Measurements from ENCODE around the gene ROBO1. TPM values are rescaled to one million over a fixed set of nuclear protein-coding genes. Genes with fewer than 3 reads are reported as not detected.

Gene ROBO1
- total and polyA plus RNA-seq, 4 donors, result 1.0 to 30.3 (median 3.9) TPM

DNA sequence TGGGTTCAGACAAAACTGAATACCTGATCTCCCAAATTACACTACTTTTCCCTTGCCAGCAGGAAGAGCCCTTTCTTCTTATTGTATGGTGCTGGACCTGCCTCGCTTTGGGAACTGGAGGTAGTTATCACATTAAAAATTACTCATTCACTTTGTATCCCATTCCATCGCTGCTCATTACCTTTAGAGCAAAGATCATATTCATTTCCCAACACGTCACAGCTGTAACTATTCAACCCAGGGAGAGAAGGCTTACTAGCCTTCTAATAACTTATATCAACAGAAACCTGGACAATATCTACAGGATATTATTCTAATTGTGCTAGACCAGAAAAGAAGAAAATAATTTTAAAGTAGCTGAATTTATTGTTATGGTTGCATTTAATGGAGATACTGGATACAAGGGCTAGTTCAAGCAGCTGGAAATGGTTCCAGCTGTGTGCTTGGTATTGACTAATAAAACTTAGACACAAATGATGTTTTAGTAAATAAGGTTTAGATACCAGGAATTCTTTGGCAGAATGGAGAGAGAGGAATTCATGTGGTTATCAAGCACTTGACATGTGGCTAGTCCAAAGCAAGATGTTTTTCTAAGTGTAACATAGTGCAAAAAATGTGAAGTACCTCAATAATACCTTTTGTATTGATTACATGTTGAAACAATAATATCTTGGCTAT lies 656.3 kb downstream of the ROBO1 start:
- DNase-seq (ENCODE audit: low spot score), result no peak
- WGBS, result 82% methylated on average over 3 of the region's 3 CpGs
- H3K27ac ChIP-seq (ENCODE audit: low read depth in 1 of 2, low read length in 2 of 2), result no peak overlapping the region

GRCh38 chr3:79109754-79110153 lies 658.0 kb downstream of the ROBO1 start:
- H3K4me3 ChIP-seq (ENCODE audit: low read depth in 1 of 3, low read length in 3 of 3), result no peak overlapping the region
- H3K27ac ChIP-seq (ENCODE audit: low read depth in 1 of 2, low read length in 2 of 2), result no peak overlapping the region
- H3K9me3 ChIP-seq (ENCODE audit: control insufficient read depth in 4 of 4, low read length in 3 of 4), result no peaks in the 10 kb centered on the region
- H3K27me3 ChIP-seq (ENCODE audit: control insufficient read depth in 4 of 4, insufficient read depth in 4 of 4, low read length in 3 of 4), result no peaks in the 10 kb centered on the region
- H3K36me3 ChIP-seq (ENCODE audit: control insufficient read depth in 4 of 4, insufficient read depth in 3 of 4, low read depth in 1 of 4, low read length in 3 of 4), result no peaks in the 10 kb centered on the region
- DNase-seq (ENCODE audit: low spot score), result no peak
- H3K4me1 ChIP-seq (ENCODE audit: control insufficient read depth in 4 of 4, insufficient read depth in 4 of 4, low read length in 3 of 4), result no peaks in the 10 kb centered on the region
- 93% methylated on average over 2 of the region's 2 CpGs for WGBS
- H3K9ac ChIP-seq (ENCODE audit: low read depth in 1 of 2, low read length in 2 of 2), result no peak overlapping the region
- no peak for TF ChIP-seq RAD21 (IDR thresholded peaks at IDR 0.05)
- TF ChIP-seq JUND (IDR thresholded peaks at IDR 0.05), result no peak
- TF ChIP-seq, protein P1, sequence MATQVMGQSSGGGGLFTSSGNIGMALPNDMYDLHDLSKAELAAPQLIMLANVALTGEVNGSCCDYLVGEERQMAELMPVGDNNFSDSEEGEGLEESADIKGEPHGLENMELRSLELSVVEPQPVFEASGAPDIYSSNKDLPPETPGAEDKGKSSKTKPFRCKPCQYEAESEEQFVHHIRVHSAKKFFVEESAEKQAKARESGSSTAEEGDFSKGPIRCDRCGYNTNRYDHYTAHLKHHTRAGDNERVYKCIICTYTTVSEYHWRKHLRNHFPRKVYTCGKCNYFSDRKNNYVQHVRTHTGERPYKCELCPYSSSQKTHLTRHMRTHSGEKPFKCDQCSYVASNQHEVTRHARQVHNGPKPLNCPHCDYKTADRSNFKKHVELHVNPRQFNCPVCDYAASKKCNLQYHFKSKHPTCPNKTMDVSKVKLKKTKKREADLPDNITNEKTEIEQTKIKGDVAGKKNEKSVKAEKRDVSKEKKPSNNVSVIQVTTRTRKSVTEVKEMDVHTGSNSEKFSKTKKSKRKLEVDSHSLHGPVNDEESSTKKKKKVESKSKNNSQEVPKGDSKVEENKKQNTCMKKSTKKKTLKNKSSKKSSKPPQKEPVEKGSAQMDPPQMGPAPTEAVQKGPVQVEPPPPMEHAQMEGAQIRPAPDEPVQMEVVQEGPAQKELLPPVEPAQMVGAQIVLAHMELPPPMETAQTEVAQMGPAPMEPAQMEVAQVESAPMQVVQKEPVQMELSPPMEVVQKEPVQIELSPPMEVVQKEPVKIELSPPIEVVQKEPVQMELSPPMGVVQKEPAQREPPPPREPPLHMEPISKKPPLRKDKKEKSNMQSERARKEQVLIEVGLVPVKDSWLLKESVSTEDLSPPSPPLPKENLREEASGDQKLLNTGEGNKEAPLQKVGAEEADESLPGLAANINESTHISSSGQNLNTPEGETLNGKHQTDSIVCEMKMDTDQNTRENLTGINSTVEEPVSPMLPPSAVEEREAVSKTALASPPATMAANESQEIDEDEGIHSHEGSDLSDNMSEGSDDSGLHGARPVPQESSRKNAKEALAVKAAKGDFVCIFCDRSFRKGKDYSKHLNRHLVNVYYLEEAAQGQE (IDR thresholded peaks at IDR 0.05), result no peak
- TF ChIP-seq, protein P2, sequence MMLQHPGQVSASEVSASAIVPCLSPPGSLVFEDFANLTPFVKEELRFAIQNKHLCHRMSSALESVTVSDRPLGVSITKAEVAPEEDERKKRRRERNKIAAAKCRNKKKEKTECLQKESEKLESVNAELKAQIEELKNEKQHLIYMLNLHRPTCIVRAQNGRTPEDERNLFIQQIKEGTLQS (IDR thresholded peaks at IDR 0.05), result no peak
- no peak for TF ChIP-seq YY1 (IDR thresholded peaks at IDR 0.05)
- TF ChIP-seq RXRA (IDR thresholded peaks at IDR 0.05), result no peak
- no peak for TF ChIP-seq ZBTB33 (IDR thresholded peaks at IDR 0.05)
- TF ChIP-seq HNF4A (conservative IDR thresholded peaks at IDR 0.05), result no peak

More for the DNA sequence above, 656.3 kb downstream of the ROBO1 start:
- Histone ChIP-seq H3K4me1 (ENCODE audit: control insufficient read depth in 4 of 4, insufficient read depth in 4 of 4, low read length in 3 of 4) (no peaks in the 10 kb centered on the region), H3K4me3 (ENCODE audit: low read depth in 1 of 3, low read length in 3 of 3) (no peak overlapping the region), H3K9ac (ENCODE audit: low read depth in 1 of 2, low read length in 2 of 2) (no peak overlapping the region), H3K9me3 (ENCODE audit: control insufficient read depth in 4 of 4, low read length in 3 of 4) (no peaks in the 10 kb centered on the region), H3K36me3 (ENCODE audit: control insufficient read depth in 4 of 4, insufficient read depth in 3 of 4, low read depth in 1 of 4, low read length in 3 of 4) (no peaks in the 10 kb centered on the region), H3K27me3 (ENCODE audit: control insufficient read depth in 4 of 4, insufficient read depth in 4 of 4, low read length in 3 of 4) (no peaks in the 10 kb centered on the region)
- no peak for TF ChIP-seq TAF1 (conservative IDR thresholded peaks at IDR 0.05)
- TF ChIP-seq EGR1 (IDR thresholded peaks at IDR 0.05; ENCODE audit: low read depth in 2 of 2), result no peak
- no peak for TF ChIP-seq RXRA (IDR thresholded peaks at IDR 0.05)
- TF ChIP-seq HNF4A (conservative IDR thresholded peaks at IDR 0.05), result no peak
- TF ChIP-seq, protein P2 (IDR thresholded peaks at IDR 0.05), result no peak
- TF ChIP-seq YY1 (IDR thresholded peaks at IDR 0.05), result no peak
- TF ChIP-seq, protein P1 (IDR thresholded peaks at IDR 0.05), result no peak
- no peak for TF ChIP-seq RAD21 (IDR thresholded peaks at IDR 0.05)
- TF ChIP-seq HNF4G (IDR thresholded peaks at IDR 0.05), result no peak
- TF ChIP-seq SP1 (IDR thresholded peaks at IDR 0.05), result no peak
- TF ChIP-seq CTCF (IDR thresholded peaks at IDR 0.05; ENCODE audit: low read depth, low read length, missing input control), result no peak
- no peak for TF ChIP-seq FOXA1 (IDR thresholded peaks at IDR 0.05)
- TF ChIP-seq, protein P3, sequence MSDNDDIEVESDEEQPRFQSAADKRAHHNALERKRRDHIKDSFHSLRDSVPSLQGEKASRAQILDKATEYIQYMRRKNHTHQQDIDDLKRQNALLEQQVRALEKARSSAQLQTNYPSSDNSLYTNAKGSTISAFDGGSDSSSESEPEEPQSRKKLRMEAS (IDR thresholded peaks at IDR 0.05), result no peak
- no peak for TF ChIP-seq JUND (IDR thresholded peaks at IDR 0.05)
- no peak for TF ChIP-seq GABPA (IDR thresholded peaks at IDR 0.05 in 1 of 2, conservative IDR thresholded peaks at IDR 0.05 in 1 of 2)
